GM19455 (cell line): Measurements from ENCODE around the gene PC.
A peak's percentile ranks its signal among the peaks of the same experiment; 100 is the strongest.
"Not testable (repeated sequence)": the region's sequence is repeated elsewhere in the genome, so short reads cannot be mapped to it uniquely, and the experiment has no call there.

Experiments used
- ATAC-seq: cut with Tn5 transposase; IDR thresholded peaks from one replicate; pipeline ENCODE4 v1.9.1; 2021; ENCODE audit not compliant: unreplicated experiment

The PC gene

GRCh38 chr11:66847461-66848232 lies 110.5 kb downstream of the PC start:
- no peak for ATAC-seq

DNA sequence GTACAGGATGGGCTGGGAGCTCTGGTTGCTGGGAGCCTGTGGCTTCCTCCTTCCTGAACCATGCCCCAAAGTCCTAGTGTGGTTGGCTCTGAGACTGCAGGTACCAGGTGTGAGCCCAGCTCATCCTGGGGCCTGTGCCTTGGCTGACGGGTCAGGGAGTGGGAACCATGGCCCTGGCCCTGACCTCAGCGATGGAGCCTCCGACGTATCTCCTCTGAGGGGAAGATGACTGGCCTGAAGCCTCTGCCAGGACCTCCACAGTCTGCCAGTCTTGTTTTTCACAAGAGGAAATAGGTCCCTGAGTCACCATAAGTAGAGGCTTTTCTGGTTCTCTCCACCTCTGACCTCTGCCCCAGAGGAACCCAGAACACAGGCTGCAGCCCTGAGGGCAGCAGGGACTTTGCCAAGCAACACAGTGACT lies 111.5 kb downstream of the PC start:
- no peak for ATAC-seq

DNA sequence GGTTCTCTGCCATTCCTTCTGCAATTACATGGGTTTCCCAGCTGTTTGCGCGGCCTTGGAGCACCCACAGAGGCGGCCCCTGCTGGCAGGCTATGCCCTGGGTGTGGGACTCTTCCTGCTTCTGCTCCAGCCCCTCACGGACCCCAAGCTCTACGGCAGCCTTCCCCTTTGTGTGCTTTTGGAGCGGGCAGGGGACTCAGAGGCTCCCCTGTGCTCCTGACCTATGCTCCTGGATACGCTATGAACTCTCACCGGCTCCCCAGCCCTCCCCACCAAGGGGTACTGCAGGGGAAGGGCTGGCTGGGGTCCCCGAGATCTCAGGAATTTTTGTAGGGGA lies 112.3 kb downstream of the PC start:
- ATAC-seq, result no peak

DNA sequence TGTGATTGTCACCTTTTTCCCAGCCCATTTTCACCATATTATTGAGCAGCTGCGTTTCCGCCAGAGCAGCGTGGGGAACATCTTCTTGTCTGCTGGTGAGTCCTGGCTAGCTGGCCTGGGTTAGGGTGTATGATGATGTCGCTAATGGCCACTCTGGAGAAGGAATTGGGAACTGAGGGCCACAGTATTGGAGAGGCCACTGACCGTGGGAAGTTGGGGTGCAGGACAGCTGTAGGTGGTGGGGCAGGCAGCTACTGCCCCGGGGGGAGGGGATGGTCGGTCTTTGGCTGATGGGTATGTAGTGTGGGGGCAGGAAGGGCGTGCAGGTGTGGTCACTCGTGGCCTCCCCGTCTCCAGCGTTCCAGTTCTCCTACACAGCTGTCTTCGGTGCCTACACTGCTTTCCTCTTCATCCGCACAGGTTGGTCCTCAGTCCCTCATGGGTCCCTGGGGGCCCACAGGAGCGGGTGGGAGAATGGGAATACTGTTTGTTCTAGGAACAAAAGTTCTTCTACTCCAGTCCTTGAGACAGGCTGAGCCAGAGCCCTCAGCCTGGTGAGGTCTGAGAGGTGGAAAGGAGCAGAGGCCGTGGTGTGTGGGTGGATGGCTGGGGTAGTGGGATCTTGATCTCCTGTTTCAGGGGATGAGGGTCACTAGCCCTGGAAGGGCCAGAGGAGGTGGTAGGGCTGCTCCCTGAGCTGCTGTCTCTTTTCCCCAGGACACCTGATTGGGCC lies 112.9 kb downstream of the PC start:
- no peak for ATAC-seq

DNA sequence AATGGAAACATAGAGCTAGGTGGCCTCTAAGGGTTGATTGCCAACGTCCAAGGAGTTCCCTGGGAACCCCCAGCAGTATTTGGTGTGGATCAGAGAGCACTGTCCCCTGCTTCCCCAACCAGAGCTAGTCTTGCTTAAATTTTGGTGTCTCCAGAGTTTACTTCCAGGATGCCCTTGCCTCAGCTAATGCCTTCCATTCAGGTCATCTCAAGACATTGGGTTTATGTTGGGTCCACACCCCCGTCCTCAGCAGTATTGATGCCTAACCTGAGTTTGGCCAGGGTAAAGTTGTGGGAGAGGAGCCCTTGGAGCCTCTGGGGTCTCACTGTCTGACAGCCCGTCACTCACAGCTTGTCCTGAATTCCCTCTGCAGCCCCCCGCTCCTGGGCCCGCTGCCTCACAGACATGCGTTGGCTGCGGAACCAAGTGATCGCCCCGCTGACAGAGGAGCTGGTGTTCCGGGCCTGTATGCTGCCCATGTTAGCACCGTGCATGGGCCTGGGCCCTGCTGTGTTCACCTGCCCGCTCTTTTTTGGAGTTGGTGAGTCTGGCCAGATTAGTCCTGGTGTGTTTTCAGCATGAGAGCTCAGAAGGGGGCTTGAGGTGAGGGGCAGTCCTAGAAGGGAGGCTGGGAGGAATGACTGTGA lies 113.6 kb downstream of the PC start:
- ATAC-seq, result no peak

DNA sequence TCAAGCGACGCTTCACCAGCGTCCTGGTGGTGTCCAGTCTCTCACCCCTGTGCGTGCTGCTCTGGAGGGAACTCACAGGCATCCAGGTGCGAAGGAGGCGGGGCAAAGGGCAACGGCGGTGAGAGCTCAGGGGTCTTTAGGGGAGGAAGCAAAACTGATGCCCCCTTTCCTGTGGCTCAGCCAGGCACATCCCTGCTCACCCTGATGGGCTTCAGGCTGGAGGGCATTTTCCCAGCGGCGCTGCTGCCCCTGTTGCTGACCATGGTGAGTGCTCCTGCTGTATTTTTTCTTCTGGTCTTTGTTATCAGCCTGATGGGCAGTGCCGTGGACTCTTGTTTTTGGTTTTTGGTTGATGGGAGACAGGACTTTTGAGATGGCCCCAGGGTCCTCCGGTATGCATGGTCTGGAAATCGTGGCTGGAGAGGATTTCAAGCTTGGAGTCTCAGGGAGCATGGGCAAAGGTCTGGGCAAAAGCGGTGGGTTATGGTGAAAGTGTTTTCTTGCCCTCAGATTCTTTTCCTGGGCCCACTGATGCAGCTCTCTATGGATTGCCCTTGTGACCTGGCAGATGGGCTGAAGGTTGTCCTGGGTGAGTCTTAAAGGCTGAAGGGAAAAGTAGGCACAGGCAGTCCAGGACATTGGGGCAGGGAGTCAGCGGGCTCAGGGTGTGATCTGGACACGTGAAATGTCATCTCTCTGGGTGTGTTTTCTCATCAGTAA lies 114.2 kb downstream of the PC start:
- no peak for ATAC-seq

- ATAC-seq, result peak; percentile 83
Observed at GRCh38 chr11:66842896-66843775, 115.0 kb downstream of the PC start, which contains the start of gene RCE1. Gene RCE1, plus strand, starts transcription at chr11:66843441. Its CDS starts 15 bp downstream, at chr11:66843456.

DNA sequence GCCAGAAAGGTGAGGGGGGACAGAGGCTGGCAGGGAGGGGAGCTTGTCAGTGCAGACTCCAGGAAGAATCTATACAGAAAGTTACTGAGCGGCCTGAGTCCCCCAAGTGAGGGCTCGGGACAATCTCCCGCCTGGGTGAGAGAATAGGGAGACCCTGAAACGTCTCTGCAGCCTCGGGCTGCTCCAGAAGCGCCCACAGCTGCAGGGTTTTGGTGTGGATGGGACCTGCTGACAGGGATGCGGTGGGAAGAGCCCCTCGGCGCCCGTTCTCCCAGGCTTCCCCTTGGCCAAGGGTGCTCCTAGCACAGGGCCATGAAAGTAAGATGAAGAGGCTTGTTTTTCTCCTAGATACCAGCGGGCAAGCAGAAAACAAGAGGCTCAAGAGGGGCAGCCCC lies 115.7 kb downstream of the PC start:
- ATAC-seq, result no peak

GRCh38 chr11:66841861-66842260 lies 116.3 kb downstream of the PC start:
- no peak for ATAC-seq

DNA sequence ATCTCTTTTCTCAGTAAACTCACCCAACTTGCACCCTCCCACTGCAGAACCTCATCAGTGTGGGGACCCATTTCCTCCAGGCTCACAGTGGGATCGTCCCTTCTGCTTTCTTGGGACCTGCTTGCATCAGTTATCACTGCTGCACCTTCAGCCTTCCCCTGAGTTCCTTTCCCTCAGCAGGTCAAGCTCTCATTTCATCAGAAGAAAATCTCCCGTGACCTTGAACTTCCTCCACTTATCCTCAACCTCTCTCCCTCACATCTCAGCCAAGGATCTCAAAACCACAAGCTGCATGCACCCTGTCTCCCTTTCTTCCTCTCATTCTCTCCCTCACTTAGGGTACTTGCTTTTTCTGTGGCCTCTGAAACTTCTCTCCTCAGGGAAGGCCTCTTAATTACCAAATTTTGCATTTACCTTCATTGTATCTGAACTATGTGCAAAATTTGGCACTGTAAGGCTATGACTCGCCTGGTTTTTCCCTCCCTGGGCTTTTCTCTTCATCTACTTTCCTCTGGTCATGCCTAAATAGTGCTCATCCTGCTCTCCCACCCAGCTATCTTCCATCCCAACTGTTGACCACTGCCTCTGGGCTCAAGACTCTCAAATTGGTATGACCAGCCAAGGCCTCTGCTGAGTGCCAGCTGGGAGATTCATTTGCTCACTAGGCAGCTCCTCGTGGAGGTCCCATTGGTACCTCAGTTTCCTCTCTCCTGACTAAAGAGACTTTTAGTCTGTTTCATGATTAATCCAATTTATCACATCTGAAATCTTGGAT lies 117.7 kb downstream of the PC start:
- ATAC-seq, result no peak

DNA sequence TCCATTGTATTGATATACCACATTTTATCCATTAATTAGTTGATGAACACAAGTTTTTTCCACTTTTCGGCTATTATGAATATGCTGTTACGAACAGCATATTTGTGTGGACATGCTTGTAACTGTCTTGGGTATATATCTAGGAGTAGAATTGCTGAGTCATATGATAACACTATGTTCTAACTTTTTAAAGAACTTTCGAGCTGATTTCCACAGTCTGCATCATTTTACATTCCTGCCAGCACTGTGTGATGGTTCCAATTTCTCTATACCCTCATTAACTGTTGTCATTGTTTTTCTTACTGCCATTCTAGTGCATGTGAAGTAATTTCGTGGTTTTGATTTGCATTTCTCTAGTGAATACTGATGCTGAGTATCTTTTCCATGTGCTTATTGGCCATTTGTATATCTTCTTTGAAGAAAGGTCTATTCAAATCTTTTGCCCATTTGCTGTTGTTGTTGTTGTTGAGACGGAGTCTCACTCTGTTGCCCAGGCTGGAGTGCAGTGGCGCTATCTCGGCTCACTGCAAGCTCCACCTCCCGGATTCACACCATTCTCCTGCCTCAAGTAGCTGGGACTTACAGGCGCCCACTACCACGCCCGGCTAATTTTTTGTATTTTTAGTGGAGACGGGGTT lies 122.3 kb downstream of the PC start:
- no peak for ATAC-seq

DNA sequence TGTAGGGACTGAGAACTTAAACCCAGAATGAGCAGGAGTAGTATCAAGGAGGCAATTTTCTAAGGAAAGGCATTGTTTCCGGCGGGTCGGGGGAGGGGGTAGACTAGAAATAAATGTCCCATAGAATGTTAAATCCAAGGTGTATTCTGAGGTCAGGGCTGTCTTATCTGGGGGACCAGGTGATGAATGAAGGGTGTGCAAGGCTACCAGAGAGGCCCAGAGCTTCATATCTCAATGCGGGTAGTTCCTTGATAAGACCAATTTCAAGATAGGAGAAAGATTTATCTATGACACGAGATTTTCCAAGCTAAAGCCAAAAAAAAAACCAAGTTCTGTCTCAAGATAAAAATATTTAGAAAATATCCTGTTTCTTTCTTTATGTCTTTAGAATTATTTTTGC lies 123.2 kb downstream of the PC start:
- no peak for ATAC-seq

GRCh38 chr11:66834539-66834845 lies 123.7 kb downstream of the PC start:
- no peak for ATAC-seq

GRCh38 chr11:66824573-66824972 lies 133.6 kb downstream of the PC start:
- not testable (repeated sequence) for ATAC-seq

DNA sequence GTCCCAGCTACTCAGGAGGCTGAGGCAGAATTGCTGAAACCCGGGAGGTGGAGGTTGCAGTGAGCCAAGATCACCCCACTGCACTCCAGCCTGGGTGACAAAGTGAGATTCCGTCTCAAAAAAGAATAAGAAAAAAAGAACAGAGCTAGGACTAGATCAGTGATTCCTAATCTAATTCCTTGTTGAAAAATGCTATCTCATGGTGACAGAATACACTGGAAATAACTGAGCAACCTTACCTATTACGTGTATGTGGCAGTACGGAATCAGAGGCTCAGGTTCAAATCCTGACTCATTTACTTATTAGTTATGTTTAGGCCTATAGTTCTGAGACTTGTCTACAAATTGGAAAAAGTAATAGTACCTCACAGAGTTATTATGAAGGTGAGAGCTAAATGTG lies 134.5 kb downstream of the PC start:
- ATAC-seq, result no peak

GRCh38 chr11:66820901-66821300 lies 137.3 kb downstream of the PC start:
- no peak for ATAC-seq

GRCh38 chr11:66820381-66820780 lies 137.8 kb downstream of the PC start:
- no peak for ATAC-seq

GRCh38 chr11:66818231-66818955 lies 139.8 kb downstream of the PC start:
- ATAC-seq, result no peak

DNA sequence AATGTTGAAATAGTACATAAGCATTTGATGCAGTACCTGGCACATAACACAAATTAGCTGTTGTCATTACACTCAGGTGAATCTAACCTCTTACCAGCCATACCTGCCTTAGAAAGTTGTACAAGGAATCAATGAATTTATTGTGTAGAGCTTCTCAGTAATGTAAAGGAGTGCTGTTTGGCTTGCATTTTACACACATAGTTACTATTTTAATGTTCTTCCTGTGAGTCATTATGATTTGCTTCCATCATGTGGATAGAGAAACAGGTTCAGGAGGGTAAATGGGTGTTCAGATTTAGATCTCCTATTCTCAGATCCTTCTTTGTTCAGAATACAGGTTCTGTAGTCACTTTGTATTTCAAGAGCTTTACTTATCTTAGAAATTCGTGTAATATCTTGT lies 142.5 kb downstream of the PC start:
- no peak for ATAC-seq
